Measurements from ENCODE around the gene PIEZO2. TPM values are rescaled to one million over a fixed set of nuclear protein-coding genes. Genes with fewer than 3 reads are reported as not detected.

The PIEZO2 gene
- total and polyA plus RNA-seq, 2 of the 8 experiments (the other 6 are each of a cell fraction or from before 2014, with no cell fraction given), result 4.7 to 16.5 TPM

GRCh38 chr18:10715791-10716190 lies 433.6 kb downstream of the PIEZO2 start:
- no peaks in the 10 kb centered on the region for H3K36me3 ChIP-seq (ENCODE audit: control insufficient read depth in 2 of 4, insufficient read depth in 4 of 4, low read length in 3 of 4)
- TF ChIP-seq POU5F1 (IDR thresholded peaks at IDR 0.05; ENCODE audit: low read depth, low read length), result no peak
- no peak for TF ChIP-seq EZH2 (IDR thresholded peaks at IDR 0.05; ENCODE audit: low read depth, low read length, severe bottlenecking)
- TF ChIP-seq FOSL1 (IDR thresholded peaks at IDR 0.05; ENCODE audit: insufficient read depth, low read depth, low read length), result no peak
- no peak for TF ChIP-seq SP1 (IDR thresholded peaks at IDR 0.05; ENCODE audit: low read depth, low read length)
- TF ChIP-seq PHF8 (conservative IDR thresholded peaks at IDR 0.05; ENCODE audit: low read depth, low read length), result no peak
- no peak for TF ChIP-seq EP300 (IDR thresholded peaks at IDR 0.05; ENCODE audit: borderline replicate concordance in 1 of 2, low read depth in 2 of 2, low read length in 2 of 2)
- no peak for TF ChIP-seq GTF2F1 (IDR thresholded peaks at IDR 0.05; ENCODE audit: borderline replicate concordance, low read depth, low read length)
- TF ChIP-seq KDM1A (IDR thresholded peaks at IDR 0.05; ENCODE audit: borderline replicate concordance, low read length), result no peak
- TF ChIP-seq EGR1 (IDR thresholded peaks at IDR 0.05; ENCODE audit: borderline replicate concordance, low read depth, low read length), result no peak
- TF ChIP-seq CHD1 (IDR thresholded peaks at IDR 0.05; ENCODE audit: low read depth, low read length), result no peak
- no peak for TF ChIP-seq CBX8 (IDR thresholded peaks at IDR 0.05; ENCODE audit: borderline replicate concordance, low read depth, low read length)
- TF ChIP-seq ATF3 (IDR thresholded peaks at IDR 0.05; ENCODE audit: insufficient read depth, low read depth, low read length), result no peak
- TF ChIP-seq TEAD4 (IDR thresholded peaks at IDR 0.05; ENCODE audit: low read depth, low read length), result no peak
- TF ChIP-seq HDAC2 (IDR thresholded peaks at IDR 0.05; ENCODE audit: borderline replicate concordance in 1 of 2, low read depth in 2 of 2, low read length in 2 of 2), result no peak

More at GRCh38 chr18:10715791-10716190, 433.6 kb downstream of the PIEZO2 start:
- Histone ChIP-seq H3K79me1 (ENCODE audit: low read depth, low read length) (no peaks in the 10 kb centered on the region), H2BK120ac (replicated peaks; ENCODE audit: low read depth, low read length) (no peak overlapping the region), H2AK5ac (ENCODE audit: low read depth, low read length) (no peak overlapping the region), H3K9ac (replicated peaks in 1 of 4; ENCODE audit: extremely low read depth in 1 of 4, low read depth in 3 of 4, low read length in 3 of 4) (no peak overlapping the region), H2BK15ac (ENCODE audit: low read length) (no peak overlapping the region), H3K4ac (replicated peaks; ENCODE audit: insufficient read length, low read depth, low read length) (no peak overlapping the region), H3K23ac (ENCODE audit: insufficient read length) (no peak overlapping the region), H3K27me3 (replicated peaks in 1 of 4; ENCODE audit: control insufficient read depth in 3 of 4, extremely low read depth in 1 of 4, insufficient read depth in 3 of 4, low read length in 3 of 4) (no peaks in the 10 kb centered on the region), H3K79me2 (ENCODE audit: control insufficient read depth in 1 of 2, insufficient read depth in 2 of 2, low read length in 2 of 2) (no peaks in the 10 kb centered on the region), H2BK12ac (ENCODE audit: low read depth, low read length) (no peak overlapping the region), H3K56ac (replicated peaks; ENCODE audit: insufficient read length, low read depth, low read length) (no peak overlapping the region), H3K9me3 (ENCODE audit: insufficient read depth in 2 of 2, low read depth in 1 of 2, low read length in 1 of 2) (no peaks in the 10 kb centered on the region), H3K4me2 (ENCODE audit: insufficient read depth in 1 of 2, low read depth in 2 of 2, low read length in 2 of 2) (no peak overlapping the region), H3K4me3 (ENCODE audit: extremely low read depth in 1 of 4, insufficient read depth in 2 of 4, low read depth in 3 of 4, low read length in 4 of 4) (no peak overlapping the region), H3K18ac (ENCODE audit: extremely low read depth, low read length) (no peak overlapping the region), H4K20me1 (replicated peaks in 1 of 2; ENCODE audit: control insufficient read depth in 1 of 2, insufficient read depth in 2 of 2, low read length in 2 of 2) (no peaks in the 10 kb centered on the region), H3K4me1 (replicated peaks in 1 of 4; ENCODE audit: control insufficient read depth in 3 of 4, insufficient read depth in 4 of 4, low read length in 3 of 4) (no peaks in the 10 kb centered on the region), H3K23me2 (ENCODE audit: low read depth, low read length) (no peaks in the 10 kb centered on the region), H2BK5ac (ENCODE audit: low read depth, low read length) (no peak overlapping the region), H2BK20ac (ENCODE audit: low read length) (no peak overlapping the region), H4K8ac (ENCODE audit: extremely low read depth, insufficient read depth, low read length) (no peak overlapping the region), H4K5ac (ENCODE audit: insufficient read length, low read depth, low read length) (no peak overlapping the region), H3K14ac (ENCODE audit: insufficient read length) (no peak overlapping the region), H3K27ac (ENCODE audit: low read depth, low read length) (no peak overlapping the region), H4K91ac (replicated peaks; ENCODE audit: insufficient read length, low read length) (no peak overlapping the region), H2AFZ (ENCODE audit: low read length) (no peak overlapping the region)
- WGBS, 2 experiments (ENCODE audit: extremely low coverage in 1 of 2, insufficient coverage in 1 of 2, insufficient read length in 1 of 2, insufficient replicate concordance in 2 of 2, low coverage in 1 of 2, low lambda C conversion rate in 2 of 2, missing lambda C conversion rate in 1 of 2), result 91% methylated on average over 9 of the region's 9 CpGs; no CpG with 5 or more reads in 1 of the 2 experiments
- DNase-seq (ENCODE audit: low read depth in 1 of 2, low spot score in 2 of 2) (no peak), FAIRE-seq (no peak)
- ChIA-PET POLR2A (ENCODE audit: partially characterized antibody) (interaction anchor here (0.6 kb wide), 1 partner anchor 886 kb away, joined by 3 read pairs; no protein-coding TSS in a partner anchor), CTCF (ENCODE audit: partially characterized antibody) (no interaction called here)
